ENCODE data around the gene PSMC5.

DNA sequence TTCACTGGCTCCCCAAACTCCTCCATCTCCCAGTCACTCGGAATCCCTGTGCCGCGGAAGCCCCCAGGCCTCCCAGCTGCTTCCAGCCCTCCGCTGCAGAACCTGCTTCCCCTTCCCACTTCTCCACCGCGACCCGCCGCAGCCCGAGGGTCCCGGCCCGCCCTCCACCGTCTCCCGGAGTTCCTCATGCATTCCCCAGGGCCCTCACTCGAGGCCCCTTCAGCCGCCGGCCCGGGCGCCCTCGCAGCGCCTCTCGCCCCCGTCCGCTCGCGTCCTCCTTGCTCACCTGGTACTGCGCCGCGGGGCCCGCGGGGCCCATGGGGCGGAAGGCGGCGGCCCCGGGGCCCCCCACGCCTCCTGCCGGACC, 14.9 kb downstream of the PSMC5 start:
- TF ChIP-seq GATA3 (IDR thresholded peaks at IDR 0.05; ENCODE audit: low read depth, low read length): no peak
- no peak for TF ChIP-seq GATA2 (IDR thresholded peaks at IDR 0.05; ENCODE audit: low read depth, low read length)
